Occipital lobe (tissue), 2 donors: ENCODE results near the gene XCR1. TPM values are rescaled to one million over a fixed set of nuclear protein-coding genes. Genes with fewer than 3 reads are reported as not detected.
"Not testable (repeated sequence)": the region's sequence is repeated elsewhere in the genome, so short reads cannot be mapped to it uniquely, and the experiment has no call there.

Source experiments
- DNase-seq: peaks from one replicate; lab custom pipeline; 2025; lab: John Stamatoyannopoulos, UW
- total RNA-seq: library from RNA; depleted of rRNA; stranded (reverse); fragments of >200 nt; gene quantifications from one replicate; pipeline ENCODE4 v1.2.3, GENCODE V29; 2014

XCR1 gene
- total RNA-seq: not detected

GRCh38 chr3:46027021-46027705 lies at the start of gene XCR1:
Gene XCR1, minus strand, starts transcription at chr3:46027483. Its CDS starts 5,536 bp downstream, at chr3:46021947.
- no peak for DNase-seq

- DNase-seq: no peak
Observed at GRCh38 chr3:46076606-46077005, 49.3 kb upstream of the XCR1 start.

GRCh38 chr3:46075816-46076215 lies 48.5 kb upstream of the XCR1 start:
- DNase-seq: no peak

- DNase-seq: no peak
Observed at GRCh38 chr3:46071222-46071858, 44.1 kb upstream of the XCR1 start.

- DNase-seq: no peak
Observed at GRCh38 chr3:46070595-46071093, 43.4 kb upstream of the XCR1 start.

- no peak for DNase-seq
Observed at GRCh38 chr3:46068501-46068900, 41.2 kb upstream of the XCR1 start.

- no peak for DNase-seq
Observed at GRCh38 chr3:46067401-46067800, 40.1 kb upstream of the XCR1 start.

- no peak for DNase-seq
Observed at GRCh38 chr3:46065750-46066256, 38.5 kb upstream of the XCR1 start.

- no peak for DNase-seq
Observed at GRCh38 chr3:46065294-46065705, 38.0 kb upstream of the XCR1 start.

GRCh38 chr3:46062679-46063078 lies 35.4 kb upstream of the XCR1 start:
- no peak for DNase-seq

GRCh38 chr3:46061887-46062286 lies 34.6 kb upstream of the XCR1 start:
- no peak for DNase-seq

GRCh38 chr3:46061108-46061720 lies 33.9 kb upstream of the XCR1 start:
- DNase-seq: no peak

- no peak for DNase-seq
Observed at GRCh38 chr3:46060551-46060950, 33.3 kb upstream of the XCR1 start.

- no peak for DNase-seq
Observed at GRCh38 chr3:46059432-46059831, 32.1 kb upstream of the XCR1 start.

- no peak for DNase-seq
Observed at GRCh38 chr3:46058981-46059380, 31.7 kb upstream of the XCR1 start.

- DNase-seq: no peak
Observed at GRCh38 chr3:46057716-46058115, 30.4 kb upstream of the XCR1 start.

- DNase-seq: no peak
Observed at GRCh38 chr3:46056686-46057085, 29.4 kb upstream of the XCR1 start.

GRCh38 chr3:46053761-46054515 lies 26.7 kb upstream of the XCR1 start:
- not testable (repeated sequence) for DNase-seq

GRCh38 chr3:46053265-46053664 lies 26.0 kb upstream of the XCR1 start:
- not testable (repeated sequence) for DNase-seq

GRCh38 chr3:46052531-46052930 lies 25.2 kb upstream of the XCR1 start:
- DNase-seq: no peak

GRCh38 chr3:46049093-46049492 lies 21.8 kb upstream of the XCR1 start:
- no peak for DNase-seq

- DNase-seq: not testable (repeated sequence)
Observed at GRCh38 chr3:46046231-46046630, 18.9 kb upstream of the XCR1 start.
